Activated CD8-positive, alpha-beta memory T cell treated with anti-CD3 and anti-CD28 coated beads, Interleukin-2, amount 50 U/mL, for 24 hours (primary cell): ENCODE data around the gene FXYD1.
"Not testable (repeated sequence)": the region's sequence is repeated elsewhere in the genome, so short reads cannot be mapped to it uniquely, and the experiment has no call there.

Source experiments
- DNase-seq: peaks from one replicate; pipeline ENCODE4 v3.0.0-alpha.2; 2020; ENCODE audit errors: extremely low read depth

The FXYD1 gene

DNA sequence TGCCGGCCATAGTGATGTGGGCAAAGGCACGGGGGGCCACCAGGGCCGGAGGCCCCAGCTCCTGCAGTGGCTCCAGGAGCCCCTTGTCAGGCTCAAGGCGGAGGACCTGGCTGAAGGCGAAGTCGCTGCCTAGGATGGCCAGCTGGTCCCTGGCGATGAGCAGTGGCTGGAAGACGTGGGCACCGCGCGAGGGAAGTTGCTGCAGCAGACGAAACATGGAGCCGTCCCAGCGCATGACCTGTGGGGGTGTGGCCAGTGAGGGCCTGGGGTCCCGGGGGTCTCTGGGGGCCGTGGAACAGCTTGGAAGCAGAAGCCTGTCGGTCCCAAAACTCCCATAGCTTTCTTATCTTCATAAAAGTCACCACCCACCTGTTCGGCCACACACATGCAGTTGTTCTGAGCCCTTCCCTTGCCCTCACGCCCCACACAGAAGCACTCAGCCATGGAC, 13.3 kb upstream of the FXYD1 start:
- DNase-seq: no peak

DNA sequence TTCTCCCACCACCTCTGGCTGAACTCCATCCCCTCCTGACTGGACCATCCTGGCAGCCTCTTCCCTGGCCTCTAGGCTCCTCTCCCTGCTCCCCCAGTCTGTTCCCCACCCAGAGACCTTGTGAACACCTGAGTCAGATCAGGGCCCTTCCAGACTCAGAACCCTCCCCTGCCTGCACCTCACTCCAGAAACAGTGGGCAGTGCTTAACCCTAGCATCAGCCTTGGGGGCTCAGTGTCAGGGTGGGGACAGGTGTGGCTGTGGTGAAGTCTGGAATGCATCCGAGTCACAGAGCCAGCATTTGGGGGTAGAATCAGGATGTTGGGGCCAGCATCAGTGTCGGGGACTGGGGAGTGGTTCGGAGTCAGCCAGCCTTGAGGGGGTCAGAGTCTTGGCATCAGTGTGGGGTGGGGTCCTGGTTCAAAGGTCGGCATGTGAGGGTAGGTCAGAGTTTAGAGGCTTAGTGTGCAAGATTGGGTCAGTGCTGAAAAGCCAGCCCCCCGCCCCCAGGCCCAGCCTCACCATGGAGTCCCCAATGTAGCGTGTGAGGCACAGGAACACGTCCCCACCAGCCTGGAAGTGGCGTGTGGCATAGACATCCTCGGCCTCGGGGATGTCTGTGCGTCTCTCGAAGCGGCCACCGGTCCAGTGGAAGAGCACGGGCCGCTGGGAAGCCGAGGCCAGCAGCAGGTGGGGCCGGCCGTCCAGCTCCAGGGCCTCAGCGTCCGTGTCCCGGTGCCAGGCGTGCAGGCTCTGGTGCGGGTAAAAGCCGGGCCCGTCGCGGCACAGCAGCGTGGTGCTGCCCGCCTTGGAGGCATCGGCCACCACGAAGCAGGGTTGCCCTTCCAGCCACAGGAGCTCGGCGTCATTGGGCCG, 12.6 kb upstream of the FXYD1 start:
- no peak for DNase-seq

DNA sequence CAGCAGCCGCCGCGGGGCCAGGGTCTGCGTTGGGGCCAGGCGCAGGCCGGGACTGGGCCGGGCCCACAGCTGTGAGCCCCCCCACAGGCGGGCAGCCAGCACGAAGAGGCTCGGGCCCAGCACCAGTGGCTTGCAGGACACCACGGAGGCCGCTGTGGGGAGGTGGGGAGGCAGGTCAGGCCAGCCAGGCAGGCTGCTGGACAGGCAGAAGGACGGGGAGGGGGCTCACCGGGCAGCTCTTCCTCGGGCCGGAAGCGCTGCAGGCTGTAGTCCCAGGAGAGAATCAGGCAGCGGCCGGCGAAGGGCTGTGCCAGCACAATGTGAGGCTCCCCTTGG, 12.0 kb upstream of the FXYD1 start:
- DNase-seq: no peak

DNA sequence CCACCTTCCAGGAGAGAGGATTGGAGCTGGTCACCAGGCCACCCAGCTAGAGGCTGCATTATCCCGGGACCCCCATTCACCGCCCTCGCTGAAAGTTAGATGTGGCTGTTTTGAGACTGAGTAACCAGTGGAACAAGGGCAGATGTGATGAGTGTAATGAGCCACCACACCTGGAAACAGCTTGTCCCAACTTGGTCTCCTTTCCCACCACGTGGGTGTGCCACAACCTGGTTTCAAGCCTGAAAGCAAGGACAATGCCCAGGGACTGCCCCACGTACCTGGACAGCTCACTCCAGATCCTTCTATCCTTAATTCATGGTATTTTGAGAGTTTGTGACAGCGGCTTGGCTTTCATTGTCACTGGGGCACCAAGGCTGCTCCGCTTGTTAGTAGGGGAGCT, 10.8 kb upstream of the FXYD1 start:
- no peak for DNase-seq

DNA sequence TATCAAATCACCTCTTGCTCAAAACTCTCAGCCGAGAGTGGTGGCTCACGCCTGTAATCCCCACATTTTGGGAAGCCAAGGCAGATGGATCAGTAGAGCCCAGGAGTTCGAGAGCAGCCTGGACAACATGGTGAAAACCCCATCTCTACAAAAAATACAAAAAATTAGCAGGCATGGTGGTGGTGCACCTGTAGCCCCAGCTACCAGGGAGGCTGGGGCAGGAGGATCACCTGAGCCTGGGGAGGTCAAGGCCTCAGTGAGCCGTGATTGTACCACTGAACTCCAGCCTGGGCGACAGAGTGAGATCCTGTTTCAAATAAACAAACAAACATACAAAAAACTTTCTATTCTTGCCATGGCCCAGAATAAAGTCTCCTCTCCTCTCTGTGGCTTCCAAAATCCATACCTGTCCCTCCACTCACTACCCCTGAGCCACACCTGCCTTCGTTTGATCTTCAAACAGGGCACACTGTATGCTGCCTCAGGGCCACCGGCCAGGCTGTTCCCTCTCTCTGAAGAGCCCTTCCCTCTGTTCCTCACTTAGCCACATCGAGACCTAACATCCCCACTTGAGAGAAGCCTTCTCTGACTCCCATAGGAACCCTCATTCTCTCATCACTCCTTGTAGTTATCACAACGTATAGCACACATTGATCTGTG, 10.1 kb upstream of the FXYD1 start:
- no peak for DNase-seq

DNA sequence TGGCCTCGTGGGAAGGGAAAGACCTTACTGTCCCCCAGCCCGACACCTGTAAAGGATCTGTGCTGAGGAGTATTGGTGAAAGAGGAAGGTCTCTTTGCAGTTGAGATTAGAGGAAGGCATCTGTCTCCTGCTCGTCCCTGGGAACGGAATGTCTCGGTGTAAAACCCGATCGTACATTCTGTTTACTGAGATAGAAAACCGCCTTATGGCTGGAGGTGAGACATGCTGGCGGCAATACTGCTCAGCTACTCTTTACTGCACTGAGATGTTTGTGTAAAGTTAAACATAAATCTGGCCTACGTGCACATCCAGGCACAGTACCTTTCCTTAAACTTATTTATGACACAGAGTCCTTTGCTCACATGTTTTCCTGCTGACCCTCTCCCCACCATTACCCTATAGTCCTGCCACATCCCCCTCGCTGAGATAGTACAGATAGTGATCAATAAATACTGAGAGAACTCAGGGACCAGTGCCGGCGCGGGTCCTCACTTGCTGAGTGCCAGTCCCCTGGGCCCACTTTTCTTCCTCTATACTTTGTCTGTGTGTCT, 8.8 kb upstream of the FXYD1 start:
- DNase-seq: not testable (repeated sequence)

DNA sequence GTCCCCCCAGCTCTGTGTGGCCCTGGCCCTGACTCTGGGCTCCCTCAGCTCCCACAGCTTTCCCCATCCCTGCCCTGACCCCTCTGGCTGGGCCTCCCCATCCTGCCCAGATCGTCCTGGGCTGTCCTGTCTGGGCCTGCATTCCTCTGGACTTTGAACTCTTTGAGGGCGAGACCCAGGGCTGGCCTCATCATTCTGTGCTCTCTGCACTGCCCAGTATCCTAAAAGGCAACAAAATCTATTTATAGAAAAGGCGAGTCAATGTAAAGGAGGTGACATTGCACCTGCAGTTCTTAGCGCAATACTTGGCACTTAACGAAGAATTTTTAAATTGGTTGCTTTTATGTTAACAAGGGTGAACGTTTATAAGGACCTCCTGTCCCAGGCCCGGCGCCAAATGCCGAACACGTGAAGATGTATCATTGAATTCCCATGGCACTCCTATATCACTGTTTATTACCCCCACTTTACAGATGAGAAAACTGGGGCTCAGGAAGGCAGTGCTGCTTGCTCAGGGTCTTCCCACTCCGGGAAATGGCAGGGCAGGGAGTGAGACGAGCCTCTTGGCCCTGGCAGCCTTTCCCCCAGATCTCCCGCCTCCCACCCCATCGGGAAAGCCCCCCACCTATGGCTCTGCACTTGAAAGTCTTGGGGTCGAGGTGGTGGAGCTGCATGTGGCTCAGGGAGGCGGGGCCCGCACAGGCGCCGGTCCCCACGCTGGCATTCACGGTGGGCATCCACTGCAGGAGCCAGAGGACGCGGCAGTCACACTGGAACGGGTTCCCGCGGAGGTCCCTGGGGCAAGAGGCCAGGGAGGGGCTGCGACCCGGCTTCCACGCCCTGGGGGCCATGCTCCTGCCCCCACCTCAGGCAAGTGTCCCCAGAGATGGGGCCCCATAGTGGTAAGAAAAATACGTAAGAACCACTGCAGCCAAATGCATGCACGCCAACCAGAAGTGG, 7.6 kb upstream of the FXYD1 start:
- DNase-seq: no peak

DNA sequence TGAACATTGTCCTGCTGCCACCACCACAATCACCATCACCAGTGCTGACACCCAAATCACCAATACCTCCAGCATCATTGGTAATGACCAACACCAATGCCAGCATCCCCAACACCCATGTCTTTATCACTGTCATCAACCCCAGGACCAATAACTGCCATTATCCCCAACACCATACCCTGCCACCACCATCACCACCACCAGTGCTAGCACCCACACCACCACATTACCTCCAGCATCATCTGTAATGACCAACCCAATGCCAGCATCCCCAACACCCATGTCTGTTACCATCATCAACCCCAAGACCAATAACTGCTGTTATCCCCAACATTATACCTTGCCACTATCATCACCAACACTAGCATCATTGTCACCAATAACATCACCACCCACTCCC, 6.4 kb upstream of the FXYD1 start:
- no peak for DNase-seq

DNA sequence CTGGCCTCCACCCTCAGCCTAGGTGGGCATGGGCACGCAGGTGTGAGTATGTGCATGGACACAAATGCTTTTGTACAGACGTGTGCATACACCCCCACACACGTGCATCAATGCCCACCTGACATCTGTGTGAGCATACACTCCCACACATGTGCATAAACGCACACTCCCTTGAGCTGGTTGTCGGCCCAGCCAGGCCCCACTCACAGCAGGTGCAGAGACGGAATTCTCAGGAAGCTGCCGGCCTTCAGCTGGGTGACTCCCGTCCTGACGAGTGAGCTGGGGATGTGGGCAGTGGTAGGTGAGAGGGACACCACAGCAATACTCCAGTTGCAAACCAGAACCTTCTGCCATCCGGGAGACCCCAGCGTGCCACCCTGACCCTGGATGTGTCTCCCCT, 4.8 kb upstream of the FXYD1 start:
- no peak for DNase-seq

DNA sequence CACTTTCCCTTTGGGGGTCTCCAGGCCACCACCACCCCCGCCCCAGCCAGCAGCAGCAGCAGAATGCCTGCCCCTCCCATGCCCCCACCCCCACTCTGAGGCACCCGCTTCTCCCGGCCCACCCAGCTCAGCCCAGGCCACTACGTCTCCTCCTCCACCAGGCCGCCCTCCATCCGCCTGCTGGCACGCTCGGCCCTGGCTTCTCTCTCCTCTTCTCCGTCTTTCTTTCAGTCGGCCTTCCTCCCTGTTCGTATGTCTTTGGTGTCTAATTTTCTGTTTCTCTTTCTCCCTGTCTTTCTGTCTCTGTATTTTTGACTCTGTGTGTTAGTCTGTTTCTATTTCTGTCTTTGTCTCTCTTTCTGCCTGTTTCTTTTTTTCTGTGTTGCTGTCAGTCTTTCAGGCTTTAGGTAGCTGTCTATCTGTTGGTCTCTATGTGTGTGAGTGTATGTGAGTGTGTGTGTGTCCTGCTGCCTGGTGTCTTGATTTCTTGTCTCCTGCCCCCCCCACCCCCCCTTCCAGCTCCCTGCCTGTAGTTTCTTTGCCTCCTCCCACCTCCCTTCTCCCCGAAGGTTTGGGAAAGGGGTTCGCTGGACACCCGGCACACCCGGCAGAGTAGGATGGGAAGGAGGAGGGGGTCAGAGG, 3.9 kb upstream of the FXYD1 start, which contains the start of gene LGI4:
TSS of gene LGI4 (minus strand) at position 459 of the 642 bp plus-strand sequence. CDS start at position 80, 379 bp downstream.
- no peak for DNase-seq

DNA sequence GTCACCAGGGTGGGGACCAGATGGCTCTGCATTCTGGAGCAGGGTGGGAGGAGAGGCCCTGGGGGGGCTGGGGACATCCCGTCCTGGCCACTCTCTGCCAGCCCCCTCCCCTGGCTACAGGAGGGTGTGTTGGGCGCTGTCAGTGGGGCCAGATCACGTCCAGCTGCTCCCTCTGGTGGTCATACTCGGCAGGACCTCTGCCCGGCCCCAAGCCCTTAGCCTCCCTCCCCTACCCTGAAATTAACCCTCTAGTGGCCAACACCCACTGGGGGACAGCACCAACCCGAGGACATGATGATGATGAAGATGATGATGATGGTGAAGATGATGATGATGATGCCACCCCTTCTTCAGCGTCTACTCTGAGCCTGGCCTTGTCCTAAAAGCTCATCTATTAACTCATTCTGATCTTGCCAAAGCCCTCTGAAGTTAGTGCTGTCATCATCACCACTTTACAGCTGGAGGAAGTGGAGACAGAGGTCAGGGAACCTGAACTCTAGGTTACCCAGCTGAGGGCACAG, 3.2 kb upstream of the FXYD1 start:
- DNase-seq: no peak

DNA sequence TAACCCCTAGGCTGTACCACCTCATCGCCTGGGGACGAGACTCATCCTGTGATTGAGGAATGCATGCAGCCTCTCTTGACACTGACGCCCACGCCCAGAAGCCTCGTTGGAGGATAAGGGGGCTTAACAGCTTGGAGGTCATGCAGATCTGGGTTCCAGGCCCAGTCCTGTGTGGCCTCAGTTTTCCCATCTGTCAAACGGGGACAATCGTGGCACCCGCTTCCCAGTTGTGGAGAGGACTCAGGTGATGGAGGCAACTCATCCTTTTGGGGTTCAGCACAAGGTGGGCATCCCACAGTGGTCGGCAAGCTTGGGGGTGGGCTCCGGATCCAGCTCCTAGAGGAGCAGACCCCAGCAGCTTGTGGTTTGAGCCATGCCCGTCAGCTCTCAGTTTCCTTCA, 2.4 kb upstream of the FXYD1 start:
- DNase-seq: no peak

DNA sequence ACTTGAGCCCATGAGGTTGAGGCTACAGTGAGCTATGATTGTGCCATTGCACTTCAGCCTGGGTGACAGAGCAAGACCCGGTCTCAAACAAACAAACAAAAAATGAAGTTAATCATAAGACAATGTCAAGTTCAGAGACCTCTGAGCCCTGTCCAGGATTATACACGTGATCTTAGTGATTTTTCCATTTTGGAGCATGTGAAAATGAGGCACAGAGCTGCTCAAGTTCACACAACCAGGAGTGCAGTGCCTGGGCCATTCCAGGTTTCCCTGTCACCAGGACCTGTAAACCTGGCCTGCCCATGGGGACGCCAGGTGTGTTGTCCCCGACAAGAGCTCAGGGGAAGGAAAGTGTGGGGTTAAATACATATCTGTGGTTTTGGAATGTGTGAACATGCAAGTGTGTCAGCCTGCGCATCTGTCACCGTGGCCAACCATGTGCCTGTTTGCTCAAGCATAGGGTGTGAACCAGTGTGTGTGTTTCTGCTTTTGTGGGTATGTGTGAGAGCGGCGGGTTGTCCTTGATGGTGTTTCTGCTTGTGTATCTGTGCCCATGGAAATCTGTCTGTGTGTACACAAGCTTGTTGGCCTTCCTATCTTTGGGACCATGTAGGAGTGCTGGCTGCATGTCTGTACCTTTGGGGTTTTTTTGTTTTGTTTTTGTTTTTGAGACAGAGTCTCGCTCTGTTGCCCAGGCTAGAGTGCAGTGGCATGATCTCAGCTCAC, 1.5 kb upstream of the FXYD1 start:
- DNase-seq: no peak

DNA sequence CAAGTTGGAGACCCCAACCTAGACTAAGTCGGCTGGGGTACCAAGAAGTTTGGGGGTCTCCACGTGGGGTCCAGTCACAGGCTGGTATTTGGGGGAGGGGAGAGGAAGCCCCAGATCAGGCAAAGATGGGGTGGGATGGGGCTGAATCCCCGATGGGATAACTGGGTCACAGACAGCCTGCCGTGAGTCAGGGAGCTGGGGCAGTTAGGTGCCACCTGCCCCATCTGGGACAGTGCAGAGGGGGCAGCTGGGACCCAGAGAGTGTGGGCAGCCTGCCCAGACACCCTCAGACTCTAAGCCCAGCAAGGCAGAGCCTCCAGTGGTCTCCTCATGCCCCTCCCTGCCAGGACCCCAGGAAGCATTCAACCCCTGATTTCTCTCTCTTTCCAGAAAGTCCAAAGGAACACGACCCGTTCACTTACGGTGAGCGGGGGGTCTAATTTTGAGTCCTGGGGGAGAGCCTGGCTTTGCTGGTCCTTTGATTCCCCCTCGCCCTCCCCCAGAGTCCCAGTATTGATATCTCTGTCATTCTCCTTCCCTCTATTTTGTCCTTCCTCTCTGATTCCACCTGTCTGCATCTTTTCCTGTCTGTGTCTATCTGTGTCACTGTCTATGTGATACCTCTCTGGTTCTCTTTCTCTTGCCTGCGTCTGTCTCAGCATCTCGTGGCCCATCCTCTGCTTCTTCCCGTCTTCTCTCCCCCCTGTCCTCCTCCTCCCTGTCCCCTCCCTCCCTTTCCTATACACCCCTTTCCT, 1.8 kb downstream of the FXYD1 start:
- DNase-seq: no peak

DNA sequence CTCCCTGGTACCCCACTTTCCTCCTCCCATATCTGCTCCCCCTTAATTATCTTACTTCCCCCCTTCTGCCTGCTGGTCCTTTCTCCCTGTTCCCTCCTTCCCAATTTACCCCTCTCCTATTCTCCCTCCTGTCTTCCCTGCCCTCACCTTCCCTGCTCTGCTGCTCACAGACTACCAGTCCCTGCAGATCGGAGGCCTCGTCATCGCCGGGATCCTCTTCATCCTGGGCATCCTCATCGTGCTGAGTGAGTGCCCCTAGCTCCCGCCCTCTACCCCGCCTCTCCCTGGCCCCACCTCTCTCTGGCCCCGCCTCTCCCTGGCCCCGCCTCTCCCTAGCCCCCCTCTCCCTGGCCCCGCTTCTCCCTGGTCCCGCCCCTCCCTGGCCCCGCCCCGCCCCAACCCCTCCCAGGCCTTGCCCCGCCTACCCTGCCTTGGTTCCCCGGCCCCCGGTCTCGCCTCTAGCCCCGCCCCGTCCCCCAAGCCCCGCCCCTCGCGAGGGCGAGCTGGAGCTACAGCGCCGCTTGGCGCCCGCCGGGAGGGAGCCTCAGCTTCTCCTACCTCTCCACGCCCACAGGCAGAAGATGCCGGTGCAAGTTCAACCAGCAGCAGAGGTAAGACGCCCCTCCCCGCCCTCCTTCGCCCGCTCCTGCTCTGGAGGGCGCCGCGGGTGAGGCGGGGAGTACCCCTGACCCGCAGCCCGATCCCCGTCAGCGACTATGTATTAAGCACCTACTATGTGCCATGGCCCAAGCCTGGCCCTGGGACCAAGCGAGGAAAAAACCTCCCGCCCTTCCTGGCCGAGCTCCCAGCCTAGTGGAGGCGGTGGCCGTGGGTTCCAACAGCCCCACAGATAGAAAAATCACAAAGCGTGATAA, 2.6 kb downstream of the FXYD1 start:
- peak; percentile 87 for DNase-seq

DNA sequence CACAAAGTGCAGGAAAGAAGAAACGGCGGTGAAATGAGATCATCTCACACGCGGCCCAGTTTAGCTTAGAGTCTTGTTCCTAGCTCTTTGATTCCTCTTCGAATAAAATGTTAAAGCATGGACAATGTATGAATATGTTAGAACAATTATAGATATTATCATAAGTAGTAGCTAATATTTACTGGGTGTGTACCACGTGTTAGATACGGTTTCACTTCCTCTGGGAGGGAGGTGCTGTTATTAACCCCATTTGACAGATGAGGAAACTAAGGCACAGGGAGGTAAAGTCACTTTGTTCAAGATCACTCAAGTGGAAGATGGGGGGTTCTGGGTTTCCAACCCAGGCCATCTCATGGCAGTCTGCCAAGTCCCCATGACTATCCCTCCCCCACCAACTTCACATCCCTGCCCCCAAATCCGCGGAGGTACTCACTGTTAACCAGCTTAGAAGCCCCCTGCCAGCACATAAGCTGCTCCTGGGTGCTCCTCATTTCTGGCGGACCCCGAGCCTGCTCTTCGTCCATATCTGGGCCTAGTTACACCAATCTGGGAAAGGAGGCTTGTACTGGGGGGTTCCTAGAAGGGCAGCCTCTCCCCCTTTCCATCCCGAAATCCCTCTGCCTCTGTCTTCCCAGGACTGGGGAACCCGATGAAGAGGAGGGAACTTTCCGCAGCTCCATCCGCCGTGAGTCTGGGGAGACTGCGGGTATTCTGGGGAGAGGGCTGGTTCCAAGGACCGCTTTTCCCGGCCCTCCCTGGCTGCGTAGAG, 3.4 kb downstream of the FXYD1 start:
- DNase-seq: no peak

DNA sequence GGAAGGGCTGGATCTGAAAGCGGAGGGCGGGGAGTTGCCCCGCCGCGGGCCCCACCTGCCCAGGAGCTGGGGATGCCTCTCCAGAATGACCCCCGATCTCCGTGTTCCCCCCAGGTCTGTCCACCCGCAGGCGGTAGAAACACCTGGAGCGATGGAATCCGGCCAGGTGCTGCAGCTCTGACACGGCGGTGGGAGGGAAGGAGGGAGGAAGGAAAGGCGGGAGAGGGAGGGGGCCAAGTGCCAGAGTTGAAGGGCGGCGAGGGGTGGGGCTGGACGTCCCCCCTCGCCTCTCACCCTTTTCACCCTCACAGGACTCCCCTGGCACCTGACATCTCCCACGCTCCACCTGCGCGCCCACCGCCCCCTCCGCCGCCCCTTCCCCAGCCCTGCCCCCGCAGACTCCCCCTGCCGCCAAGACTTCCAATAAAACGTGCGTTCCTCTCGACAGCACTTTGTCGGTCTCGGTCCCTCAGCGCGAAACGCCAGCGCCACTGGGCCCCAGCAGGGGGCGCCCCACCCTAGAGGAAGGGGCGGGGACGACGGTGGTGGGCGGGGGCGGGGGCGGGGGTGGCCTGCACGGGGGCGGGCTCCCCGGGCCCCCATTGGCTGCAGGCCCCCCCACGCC, 4.1 kb downstream of the FXYD1 start:
- DNase-seq: no peak
